GM19455 (cell line): Measurements from ENCODE around the gene UPF2.

Experiments used
- ATAC-seq: cut with Tn5 transposase; IDR thresholded peaks from one replicate; pipeline ENCODE4 v1.9.1; 2021; ENCODE audit not compliant: unreplicated experiment

Gene UPF2

DNA sequence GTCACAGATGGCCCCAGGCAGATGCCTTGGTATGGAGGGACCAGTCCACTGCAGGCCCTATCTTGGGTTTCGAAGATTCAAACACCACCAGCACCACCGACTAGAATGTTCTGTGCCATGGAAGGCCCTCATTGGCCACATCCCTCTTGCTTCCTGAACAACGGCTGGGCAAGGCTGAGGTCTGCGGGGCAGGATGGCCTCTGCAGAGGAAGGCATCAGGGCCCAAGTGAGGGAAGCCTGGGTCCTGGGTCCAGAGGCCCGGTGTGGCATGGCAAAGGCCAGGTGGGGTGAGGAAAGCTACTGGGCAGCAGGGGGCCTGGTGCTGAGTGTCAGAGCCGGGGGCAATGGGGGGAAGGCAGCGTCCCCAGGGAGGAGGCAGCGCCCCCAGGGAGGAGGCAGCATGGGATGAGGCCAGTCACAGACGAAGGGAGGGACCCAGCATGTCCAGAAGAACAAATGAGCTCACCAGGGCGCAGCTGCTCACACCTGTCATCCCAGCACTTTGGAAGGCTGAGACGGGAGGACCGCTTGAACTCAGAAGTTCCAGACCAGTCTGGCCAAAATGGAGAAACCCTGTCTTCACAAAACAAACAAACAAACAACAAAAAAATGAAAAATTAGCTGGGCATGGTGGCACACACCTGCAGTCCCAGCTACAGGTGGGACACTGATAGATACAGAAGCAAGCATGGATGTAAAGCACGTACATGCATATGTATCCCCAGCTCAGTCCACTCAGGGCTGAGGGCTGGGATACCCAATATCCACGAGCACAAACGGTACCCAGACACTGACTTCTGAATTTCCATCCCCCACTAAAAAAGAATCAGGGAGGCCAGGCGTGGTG is 155.0 kb downstream of the UPF2 start:
- no peak for ATAC-seq

- ATAC-seq = no peak
Measured at GRCh38 chr10:11886851-11887250, 155.8 kb downstream of the UPF2 start.

- ATAC-seq = no peak
Measured at GRCh38 chr10:11886138-11886474, 156.5 kb downstream of the UPF2 start.

DNA sequence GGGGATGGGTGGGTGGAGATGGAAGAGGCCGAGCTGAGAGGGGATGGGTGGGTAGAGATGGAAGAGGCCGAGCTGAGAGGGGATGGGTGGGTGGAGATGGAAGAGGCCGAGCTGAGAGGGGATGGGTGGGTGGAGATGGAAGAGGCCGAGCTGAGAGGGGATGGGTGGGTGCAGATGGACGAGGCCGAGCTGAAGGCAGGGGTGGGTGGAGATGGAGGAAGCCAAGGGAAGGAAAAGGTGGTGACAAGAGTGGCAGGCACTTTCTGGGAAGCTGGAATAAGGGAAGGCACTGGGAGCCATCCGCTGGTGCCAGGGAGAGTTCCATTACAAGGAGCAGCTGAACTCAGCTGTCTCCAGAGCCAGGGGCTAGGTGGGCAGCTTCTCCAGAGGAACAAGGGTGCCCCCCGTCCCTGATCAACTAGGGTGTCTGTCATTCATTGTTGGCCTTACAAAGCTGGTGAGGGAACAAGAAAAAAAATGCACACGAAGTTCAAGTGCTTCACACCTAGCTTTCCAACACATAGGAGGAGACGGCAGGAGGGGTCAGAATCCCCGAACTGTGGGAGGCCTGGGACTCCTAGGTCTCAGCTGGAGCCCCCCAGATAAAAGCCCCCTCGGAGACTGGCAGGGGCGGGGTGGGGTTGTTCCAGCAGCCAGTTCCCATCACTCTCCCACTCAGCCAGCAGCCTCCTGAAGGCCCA is 157.0 kb downstream of the UPF2 start:
- ATAC-seq = no peak

DNA sequence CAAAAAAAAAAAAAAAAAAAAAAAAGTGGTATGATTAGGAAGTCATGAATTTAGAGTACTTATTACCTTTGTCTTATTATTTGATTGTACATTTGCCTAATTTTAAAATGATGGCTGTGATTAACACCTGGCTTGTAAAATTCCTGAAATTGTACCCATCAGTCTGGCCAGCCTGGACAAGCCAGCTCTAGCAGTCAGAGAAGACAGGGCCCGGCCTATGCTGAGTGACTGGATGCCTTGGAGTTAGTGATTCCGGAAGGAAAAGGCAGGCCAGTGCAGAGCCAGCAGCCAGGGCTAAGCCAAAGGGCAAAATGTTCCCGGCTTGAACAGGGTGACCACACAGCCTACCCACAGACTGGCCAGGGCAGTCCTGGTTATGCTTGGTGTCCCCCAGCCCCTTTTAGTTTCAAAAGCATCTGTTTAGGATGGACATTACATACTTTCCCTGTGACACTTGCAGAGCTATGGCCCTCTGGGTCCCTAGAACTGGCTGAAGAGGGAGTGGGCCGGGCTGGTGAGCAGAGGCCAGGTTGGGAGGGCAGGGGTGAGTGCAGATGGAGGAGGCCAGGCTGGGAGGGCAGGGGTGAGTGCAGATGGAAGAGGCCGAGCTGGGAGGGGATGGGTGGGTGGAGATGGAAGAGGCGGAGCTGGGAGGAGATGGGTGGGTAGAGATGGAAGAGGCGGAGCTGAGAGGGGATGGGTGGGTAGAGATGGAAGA is 157.7 kb downstream of the UPF2 start:
- no peak for ATAC-seq

GRCh38 chr10:11882646-11883375 is 159.8 kb downstream of the UPF2 start:
- ATAC-seq = no peak

DNA sequence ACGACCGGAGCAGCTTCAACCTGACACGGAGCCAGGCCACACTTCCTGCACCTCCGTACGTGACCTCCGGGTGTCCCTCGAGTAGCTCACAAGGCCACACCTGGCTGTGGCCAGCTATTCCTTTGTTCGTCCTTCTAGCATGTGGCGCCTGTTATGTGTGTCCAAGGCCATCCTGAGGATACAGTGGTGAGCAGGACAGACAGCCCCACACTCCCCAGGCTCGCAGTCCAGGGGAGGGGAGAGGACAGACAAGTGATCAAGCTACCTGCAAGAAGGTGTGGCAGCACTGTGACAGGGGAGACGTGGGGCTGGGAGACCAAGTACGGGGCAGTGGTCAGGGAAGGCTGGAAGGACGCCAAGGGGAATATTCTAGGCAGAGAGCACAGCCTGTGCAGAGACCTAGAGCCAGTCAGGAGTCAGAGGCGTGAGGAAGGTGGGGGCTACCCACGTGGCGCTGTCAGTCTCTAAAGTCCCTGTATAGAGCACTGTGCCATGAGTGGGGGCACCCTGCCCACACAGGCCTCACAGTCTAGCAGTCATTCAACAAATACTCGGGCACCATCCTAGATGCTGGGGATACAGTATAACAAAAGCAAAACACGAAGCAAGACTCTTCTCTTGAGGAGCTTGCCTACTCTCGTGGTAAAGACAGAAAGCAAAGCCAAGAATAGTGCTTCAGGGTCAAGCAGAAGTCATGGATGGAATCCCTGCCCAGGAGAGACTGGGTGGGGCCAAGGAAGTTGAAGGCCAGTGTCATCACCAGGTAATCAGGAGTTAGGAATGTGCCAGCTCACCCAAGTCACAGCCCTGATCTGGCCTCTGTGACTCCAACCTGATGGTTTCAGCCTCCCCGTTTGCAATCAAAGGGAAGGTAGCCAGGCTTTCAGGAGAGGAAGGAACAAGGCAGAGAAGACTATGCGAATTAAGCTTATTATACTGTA is 160.9 kb downstream of the UPF2 start:
- no peak for ATAC-seq

- no peak for ATAC-seq
Measured at GRCh38 chr10:11881030-11881476, 161.6 kb downstream of the UPF2 start.

- ATAC-seq = no peak
Measured at GRCh38 chr10:11880151-11881029, 162.2 kb downstream of the UPF2 start.

DNA sequence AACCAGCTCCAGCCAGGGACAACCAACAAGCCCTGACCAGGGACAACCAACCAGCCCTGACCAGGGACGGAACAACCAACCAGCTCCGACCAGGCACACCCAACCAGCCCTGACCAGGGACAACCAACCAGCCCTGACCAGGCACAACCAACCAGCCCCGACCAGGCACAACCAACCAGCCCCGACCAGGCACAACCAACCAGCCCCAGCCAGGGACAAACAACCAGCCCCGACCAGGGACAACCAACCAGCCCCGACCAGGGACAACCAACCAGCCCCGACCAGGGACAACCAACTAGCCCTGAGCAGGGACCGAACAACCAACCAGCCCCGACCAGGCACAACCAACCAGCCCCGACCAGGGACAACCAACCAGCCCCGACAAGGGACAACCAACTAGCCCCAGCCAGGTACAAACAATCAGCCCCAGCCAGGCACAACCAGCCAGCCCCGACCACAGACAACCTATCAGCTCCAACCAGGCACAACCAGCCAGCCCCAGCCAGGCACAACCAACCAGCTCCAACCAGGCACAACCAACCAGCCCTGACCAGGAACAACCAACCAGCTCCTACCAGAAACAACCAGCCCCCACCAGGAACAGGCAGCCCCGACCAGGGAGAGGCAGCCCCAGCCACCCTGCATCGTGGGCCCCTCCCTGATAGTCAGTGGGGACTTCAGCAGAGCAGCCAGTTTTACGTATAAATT is 163.1 kb downstream of the UPF2 start:
- no peak for ATAC-seq

- ATAC-seq = no peak
Measured at GRCh38 chr10:11878776-11879175, 163.8 kb downstream of the UPF2 start.

DNA sequence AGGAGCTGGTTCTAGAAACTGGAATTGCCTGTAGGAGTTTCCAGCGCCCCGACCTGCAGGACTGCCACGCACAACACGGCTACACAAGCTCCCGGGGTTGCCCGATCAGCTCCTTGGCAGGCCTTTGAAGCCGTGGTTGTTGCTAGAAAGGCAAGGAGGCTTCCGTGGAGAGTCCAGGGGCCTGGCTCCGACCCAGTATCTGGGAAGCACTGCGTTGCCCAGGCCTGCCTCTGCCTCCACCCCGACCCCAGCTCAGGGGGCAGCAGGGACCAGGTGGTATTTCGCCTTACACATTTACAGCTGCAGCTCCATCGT is 165.1 kb downstream of the UPF2 start:
- no peak for ATAC-seq

GRCh38 chr10:11876805-11877590 is 165.6 kb downstream of the UPF2 start:
- ATAC-seq = no peak

- no peak for ATAC-seq
Measured at GRCh38 chr10:11876324-11876723, 166.3 kb downstream of the UPF2 start.

- ATAC-seq = no peak
Measured at GRCh38 chr10:11875494-11876281, 166.9 kb downstream of the UPF2 start.

DNA sequence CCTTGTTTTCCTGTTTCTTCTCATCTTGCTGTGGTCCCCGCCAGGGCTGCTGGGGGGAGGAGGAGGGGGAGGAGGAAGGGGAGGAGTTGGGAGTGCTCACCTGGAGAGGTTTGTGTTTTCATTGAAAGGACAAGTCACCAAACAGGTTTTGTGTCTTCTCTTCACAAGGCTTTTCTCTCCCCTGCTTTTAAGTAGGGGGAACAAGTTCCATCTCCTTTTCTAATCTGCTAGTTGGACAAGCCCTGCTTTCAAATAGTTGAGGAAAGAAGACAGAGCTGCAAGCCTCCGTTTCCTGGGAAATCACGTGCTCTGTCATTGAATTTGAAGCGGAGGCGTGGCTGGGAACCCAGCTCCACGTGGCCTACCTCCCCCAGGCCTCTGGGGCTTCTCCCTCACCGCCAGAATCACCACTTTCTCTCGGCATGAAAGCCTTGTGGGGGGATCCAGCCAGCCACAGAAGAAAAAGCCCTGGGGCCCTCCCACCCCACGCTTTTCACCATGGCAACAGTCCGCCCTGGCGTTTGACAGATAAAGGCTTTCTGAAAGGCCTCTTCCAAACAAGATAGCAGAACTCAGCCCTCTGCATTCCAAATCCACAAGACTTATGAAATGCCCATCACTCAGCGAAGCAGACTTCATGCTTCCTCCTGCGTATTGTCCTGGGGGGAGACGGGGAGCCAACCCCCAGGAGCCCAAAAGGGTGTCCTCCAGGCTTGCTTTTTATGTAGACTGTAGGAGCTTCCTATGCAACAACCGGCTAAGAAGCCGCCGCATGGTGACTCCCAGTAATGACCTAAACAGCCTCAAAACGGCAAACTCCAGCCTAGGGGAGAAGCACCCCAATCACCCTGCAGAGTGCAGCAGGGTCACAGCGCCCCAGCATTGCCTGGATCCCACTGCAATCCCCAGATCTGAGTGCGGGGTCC is 167.8 kb downstream of the UPF2 start:
- ATAC-seq = no peak
